ENCODE results near the gene SYNGR2.

The SYNGR2 gene

GRCh38 chr17:78134899-78135385 is 33.4 kb upstream of the SYNGR2 start:
- no peak for ATAC-seq

GRCh38 chr17:78135858-78136500 is 32.4 kb upstream of the SYNGR2 start:
- TF ChIP-seq BACH2 (CRISPR knock-in tag; IDR thresholded peaks at IDR 0.05; ENCODE audit: borderline replicate concordance) (no peak), PATZ1 (CRISPR knock-in tag; IDR thresholded peaks at IDR 0.05; ENCODE audit: borderline replicate concordance) (no peak), ZFP3 (CRISPR knock-in tag; IDR thresholded peaks at IDR 0.05) (no peak), ESRRG (CRISPR knock-in tag; IDR thresholded peaks at IDR 0.05) (no peak), CSDC2 (CRISPR knock-in tag; IDR thresholded peaks at IDR 0.05) (no peak), OSR1 (CRISPR knock-in tag; IDR thresholded peaks at IDR 0.05) (no peak), ARNTL (CRISPR knock-in tag; IDR thresholded peaks at IDR 0.05; ENCODE audit: borderline replicate concordance, low read depth) (no peak), CSRNP3 (CRISPR knock-in tag; IDR thresholded peaks at IDR 0.05) (no peak), TCF4 (CRISPR knock-in tag; IDR thresholded peaks at IDR 0.05; ENCODE audit: borderline replicate concordance) (no peak), ISL1 (CRISPR knock-in tag; IDR thresholded peaks at IDR 0.05) (no peak), GLIS3 (CRISPR knock-in tag; IDR thresholded peaks at IDR 0.05) (no peak), POU6F1 (CRISPR knock-in tag; IDR thresholded peaks at IDR 0.05; ENCODE audit: borderline replicate concordance, low read depth) (no peak), SNAI2 (CRISPR knock-in tag; IDR thresholded peaks at IDR 0.05) (no peak), RARB (CRISPR knock-in tag; IDR thresholded peaks at IDR 0.05) (no peak), ZC3H10 (CRISPR knock-in tag; IDR thresholded peaks at IDR 0.05) (no peak), TOX (CRISPR knock-in tag; IDR thresholded peaks at IDR 0.05; ENCODE audit: borderline replicate concordance) (no peak), PPARA (CRISPR knock-in tag; IDR thresholded peaks at IDR 0.05; ENCODE audit: borderline replicate concordance) (no peak), TSHZ2 (CRISPR knock-in tag; IDR thresholded peaks at IDR 0.05) (no peak), CREB5 (CRISPR knock-in tag; IDR thresholded peaks at IDR 0.05; ENCODE audit: low read depth) (no peak), ZNF70 (CRISPR knock-in tag; IDR thresholded peaks at IDR 0.05) (no peak)
- no peak for ATAC-seq

More at GRCh38 chr17:78134899-78135385, 33.4 kb upstream of the SYNGR2 start:
- TF ChIP-seq PPARA (CRISPR knock-in tag; IDR thresholded peaks at IDR 0.05; ENCODE audit: borderline replicate concordance) (no peak), ISL1 (CRISPR knock-in tag; IDR thresholded peaks at IDR 0.05) (no peak), ZNF565 (CRISPR knock-in tag; conservative IDR thresholded peaks at IDR 0.05; ENCODE audit: low read depth) (no peak), SNAI2 (CRISPR knock-in tag; IDR thresholded peaks at IDR 0.05) (no peak), CREB5 (CRISPR knock-in tag; IDR thresholded peaks at IDR 0.05; ENCODE audit: low read depth) (no peak), ZNF8 (CRISPR knock-in tag; IDR thresholded peaks at IDR 0.05) (no peak), TCF4 (CRISPR knock-in tag; IDR thresholded peaks at IDR 0.05; ENCODE audit: borderline replicate concordance) (no peak), ZFP3 (CRISPR knock-in tag; IDR thresholded peaks at IDR 0.05) (no peak)
